NCI-H146 (cell line): ENCODE data around the gene IDUA.

Experiments
- DNase-seq: peaks from one replicate; lab custom pipeline; 2025; lab: John Stamatoyannopoulos, UW

Gene IDUA

DNA sequence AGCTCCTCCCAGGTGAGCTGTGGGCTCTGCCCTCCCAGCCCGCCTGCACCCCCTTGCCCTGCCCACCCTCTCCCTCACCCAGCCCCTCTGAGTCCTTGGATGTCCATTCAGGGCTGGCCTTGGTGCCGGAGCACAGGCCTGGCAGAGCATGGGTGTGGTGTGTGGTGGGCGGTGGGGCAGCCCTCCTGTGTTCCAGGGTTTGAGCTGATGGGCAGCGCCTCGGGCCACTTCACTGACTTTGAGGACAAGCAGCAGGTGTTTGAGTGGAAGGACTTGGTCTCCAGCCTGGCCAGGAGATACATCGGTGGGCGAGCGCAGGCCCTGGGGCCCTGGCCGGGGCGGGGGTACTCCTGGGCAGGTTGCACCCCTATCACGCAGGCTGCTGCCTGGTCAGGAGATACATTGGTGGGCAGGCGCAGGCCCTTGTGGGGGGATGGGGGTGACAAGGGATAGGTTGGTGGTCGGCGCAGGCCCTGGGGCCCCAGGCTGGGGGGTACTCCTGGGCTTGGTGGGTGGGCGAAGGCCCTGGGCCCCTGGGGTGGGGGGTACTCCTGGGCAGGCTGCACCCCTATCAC is 13.9 kb downstream of the IDUA start:
- DNase-seq, result no peak

- DNase-seq, result no peak
Observed at GRCh38 chr4:1001561-1002130, 14.8 kb downstream of the IDUA start.

DNA sequence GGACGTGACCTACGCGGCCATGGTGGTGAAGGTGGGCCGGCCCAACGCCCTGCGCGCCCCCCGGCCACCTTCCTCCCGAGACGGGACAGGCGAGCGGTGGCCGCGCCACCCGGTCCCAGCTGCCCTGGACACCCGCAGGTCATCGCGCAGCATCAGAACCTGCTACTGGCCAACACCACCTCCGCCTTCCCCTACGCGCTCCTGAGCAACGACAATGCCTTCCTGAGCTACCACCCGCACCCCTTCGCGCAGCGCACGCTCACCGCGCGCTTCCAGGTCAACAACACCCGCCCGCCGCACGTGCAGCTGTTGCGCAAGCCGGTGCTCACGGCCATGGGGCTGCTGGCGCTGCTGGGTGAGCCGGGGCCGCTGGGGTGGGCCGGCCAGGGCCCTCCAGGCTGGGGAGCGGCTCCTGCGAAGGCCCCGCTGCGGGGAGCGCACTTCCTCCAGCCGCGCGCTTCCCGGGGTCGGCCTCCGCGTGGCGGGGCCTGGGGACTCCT is 15.3 kb downstream of the IDUA start:
- no peak for DNase-seq

DNA sequence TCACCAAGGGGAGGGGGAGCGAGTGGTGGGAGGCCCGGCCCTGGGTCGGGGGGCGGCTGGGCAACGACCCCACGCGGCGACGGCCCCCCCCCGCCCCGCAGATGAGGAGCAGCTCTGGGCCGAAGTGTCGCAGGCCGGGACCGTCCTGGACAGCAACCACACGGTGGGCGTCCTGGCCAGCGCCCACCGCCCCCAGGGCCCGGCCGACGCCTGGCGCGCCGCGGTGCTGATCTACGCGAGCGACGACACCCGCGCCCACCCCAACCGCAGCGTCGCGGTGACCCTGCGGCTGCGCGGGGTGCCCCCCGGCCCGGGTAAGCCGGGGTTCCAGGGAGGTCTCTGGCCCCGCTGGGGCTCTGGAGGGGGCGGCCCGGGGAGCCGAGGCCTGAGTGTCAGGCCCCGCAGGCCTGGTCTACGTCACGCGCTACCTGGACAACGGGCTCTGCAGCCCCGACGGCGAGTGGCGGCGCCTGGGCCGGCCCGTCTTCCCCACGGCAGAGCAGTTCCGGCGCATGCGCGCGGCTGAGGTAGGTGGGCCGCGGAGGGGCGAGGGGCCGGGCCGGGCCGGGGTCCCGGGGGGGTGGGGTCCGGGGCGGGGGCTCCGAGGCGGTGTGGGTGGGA is 15.9 kb downstream of the IDUA start:
- no peak for DNase-seq

GRCh38 chr4:1003271-1004070 is 16.6 kb downstream of the IDUA start:
- DNase-seq, result no peak

DNA sequence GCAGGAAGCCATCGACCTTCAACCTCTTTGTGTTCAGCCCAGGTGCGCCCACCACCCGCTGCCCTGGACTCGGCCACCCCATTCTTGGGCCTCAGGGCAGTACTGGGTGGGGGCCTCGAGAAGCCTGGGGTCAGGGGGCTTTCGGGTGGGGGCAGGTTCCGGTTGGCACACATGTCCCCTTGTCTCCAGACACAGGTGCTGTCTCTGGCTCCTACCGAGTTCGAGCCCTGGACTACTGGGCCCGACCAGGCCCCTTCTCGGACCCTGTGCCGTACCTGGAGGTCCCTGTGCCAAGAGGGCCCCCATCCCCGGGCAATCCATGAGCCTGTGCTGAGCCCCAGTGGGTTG is 17.2 kb downstream of the IDUA start:
- no peak for DNase-seq

DNA sequence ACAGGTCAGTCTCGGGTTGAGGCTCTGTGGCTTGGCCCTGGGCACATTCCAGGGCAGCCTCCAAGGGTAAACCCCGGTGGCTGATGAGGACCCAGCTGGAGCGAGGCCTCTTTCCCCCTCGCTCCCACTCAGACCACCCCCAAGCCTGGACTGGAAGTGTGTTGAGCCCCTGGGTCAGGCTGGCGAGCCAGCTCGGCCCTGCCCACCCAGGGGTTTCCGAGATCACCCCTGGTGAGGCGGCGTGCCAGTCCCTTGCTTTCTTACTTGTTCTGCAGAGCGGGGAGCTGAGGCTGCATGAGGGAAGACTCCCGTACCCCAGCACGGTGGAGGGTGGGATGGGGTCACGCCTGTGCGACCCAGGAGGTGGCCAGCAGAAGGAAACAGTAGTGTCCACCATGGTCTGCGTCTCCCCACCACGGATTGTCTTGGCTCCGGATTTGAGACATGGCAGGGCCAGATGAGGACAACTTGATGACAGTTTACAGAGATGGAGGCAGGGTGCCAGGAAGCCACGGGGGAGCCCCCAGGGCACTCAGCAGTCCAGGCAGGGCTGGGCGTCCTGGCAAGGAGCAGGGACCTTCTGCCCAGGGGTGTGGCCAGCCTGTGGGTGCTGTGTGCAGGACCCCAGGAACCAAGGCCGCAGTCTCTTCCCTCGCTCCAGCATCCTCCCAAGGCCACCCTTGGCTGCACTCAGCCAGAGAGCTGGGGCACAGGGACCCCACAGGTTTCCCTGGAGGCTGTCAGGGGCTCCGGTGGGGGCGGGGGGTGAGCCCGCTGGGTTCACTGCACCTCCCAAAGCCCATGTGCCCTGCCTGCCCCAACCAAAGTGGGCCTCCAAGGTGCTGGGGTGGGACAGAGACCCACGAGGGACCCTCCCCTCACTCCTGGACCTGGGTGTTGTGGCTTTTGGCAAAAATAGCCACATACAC is 18.0 kb downstream of the IDUA start:
- DNase-seq, result no peak

DNA sequence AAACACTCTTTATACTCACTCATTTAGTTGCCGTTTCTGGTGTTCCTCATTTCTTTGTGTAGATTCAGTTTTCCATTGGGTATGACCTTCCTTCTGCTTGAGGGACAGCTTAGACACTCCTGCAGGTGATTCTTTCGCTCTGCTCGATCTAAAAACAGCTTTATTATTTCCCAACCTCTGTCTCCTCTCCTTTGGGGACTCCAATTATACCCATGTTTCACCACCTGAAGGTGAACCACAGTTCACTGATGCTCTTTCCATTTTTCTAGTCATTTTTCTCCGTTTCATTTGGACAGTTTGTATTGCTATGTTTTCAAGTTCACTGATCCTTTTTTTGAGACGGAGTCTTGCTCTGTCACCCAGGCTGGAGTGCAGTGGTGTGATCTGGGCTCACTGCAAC is 20.0 kb downstream of the IDUA start:
- no peak for DNase-seq

- DNase-seq, result no peak
Observed at GRCh38 chr4:1008840-1009541, 22.1 kb downstream of the IDUA start.

- peak; percentile 34 for DNase-seq
Observed at GRCh38 chr4:1009542-1010394, 22.9 kb downstream of the IDUA start.

- DNase-seq, result peak; percentile 52
Observed at GRCh38 chr4:1010395-1011021, 23.7 kb downstream of the IDUA start.

DNA sequence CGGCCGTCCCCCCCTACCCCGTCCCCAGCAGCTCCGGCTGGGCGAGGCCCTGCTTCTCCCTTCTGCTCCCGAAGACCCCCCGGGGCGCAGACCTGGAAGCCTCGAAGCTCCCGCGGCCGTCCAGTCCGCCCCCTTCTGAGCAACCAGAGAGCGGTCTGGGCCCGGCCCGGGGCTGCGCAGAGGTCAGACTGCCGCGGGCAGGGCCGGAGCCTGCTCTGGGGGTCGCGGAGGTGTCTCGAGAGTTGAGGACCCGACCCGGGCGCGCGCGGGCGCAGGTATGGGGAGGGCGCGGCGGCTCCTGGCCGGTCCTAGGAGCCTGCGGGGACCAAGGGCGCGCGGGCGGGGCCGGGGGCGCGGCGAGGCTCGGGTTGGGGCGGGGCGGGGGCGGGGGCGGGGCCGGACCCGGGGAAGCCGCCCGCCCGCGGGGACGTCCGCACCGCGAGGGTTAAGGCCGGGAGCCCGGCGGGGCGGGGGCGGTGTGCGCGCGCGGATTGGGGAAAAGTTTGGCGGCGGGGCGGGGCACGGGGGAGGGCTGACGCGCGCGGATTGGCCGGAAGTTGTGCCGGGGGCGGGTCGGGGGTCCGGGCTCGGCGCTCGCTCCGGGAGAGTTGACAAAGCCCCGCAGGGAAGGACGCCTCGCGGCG is 24.3 kb downstream of the IDUA start, which contains the start of gene FGFRL1:
FGFRL1 (plus strand) TSS at position 605 of the 644 bp plus-strand sequence. CDS start 860 bp downstream, outside the sequence.
- DNase-seq, result peak; percentile 36

GRCh38 chr4:1011666-1012033 is 24.8 kb downstream of the IDUA start:
- DNase-seq, result no peak

- DNase-seq, result peak; percentile 19
Observed at GRCh38 chr4:1012034-1012739, 25.3 kb downstream of the IDUA start.

DNA sequence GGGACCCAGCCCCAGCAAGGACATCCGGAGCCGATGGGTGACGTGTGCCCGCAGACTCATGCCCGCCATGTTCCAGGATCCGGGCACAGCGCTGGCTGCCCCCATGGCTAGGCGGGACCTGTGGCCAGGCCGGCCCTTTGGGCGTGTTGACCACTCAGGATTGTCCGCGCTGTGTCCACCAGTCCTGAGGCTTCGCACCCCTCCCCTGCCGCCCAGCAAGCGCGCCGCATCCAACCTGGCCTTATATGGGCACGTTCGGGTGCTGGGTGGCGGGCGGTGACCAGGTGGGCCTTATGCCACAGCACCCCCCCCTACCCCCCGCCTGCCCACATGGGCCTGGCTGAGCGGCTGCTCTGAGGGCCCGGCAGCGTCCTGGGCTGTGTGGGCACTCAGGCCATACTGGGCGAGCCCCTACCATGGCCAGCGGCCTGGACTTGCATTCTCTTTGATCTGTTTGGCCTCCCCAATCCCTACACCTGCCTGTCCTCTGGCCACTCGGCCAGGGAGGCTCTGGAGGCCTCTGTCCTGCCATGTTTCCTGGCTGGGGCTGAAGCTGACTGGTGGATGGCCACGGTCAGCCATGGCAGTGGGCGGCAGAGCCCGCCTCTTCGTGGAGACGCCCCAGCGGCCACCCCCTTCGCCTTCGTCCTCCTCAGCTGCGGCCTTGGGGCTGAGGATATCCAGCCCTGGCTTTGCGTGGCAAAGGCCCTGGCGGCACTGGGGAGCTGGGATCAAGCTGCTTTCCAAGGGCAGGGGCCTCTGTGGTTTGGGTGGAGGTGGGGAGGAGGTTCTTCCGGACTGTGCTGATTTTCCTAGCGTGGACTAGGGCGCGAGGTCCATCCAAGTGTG is 26.6 kb downstream of the IDUA start:
- DNase-seq, result no peak

- no peak for DNase-seq
Observed at GRCh38 chr4:1014291-1015167, 27.7 kb downstream of the IDUA start.

- no peak for DNase-seq
Observed at GRCh38 chr4:1015179-1015578, 28.3 kb downstream of the IDUA start.
